DMS79 (cell line): ENCODE results near the gene MT1A.
"Not testable (repeated sequence)": the region's sequence is repeated elsewhere in the genome, so short reads cannot be mapped to it uniquely, and the experiment has no call there.

Experiments used
- DNase-seq: peaks from one replicate; lab custom pipeline; 2025; lab: John Stamatoyannopoulos, UW

The MT1A gene

GRCh38 chr16:56610609-56611111 is 27.8 kb upstream of the MT1A start:
- DNase-seq = no peak

- no peak for DNase-seq
These were observed 27.1 kb upstream of the MT1A start for GRCh38 chr16:56611281-56611833.

- DNase-seq = no peak
These were observed 24.8 kb upstream of the MT1A start for GRCh38 chr16:56613706-56614105.

GRCh38 chr16:56614549-56614991 is 23.9 kb upstream of the MT1A start:
- DNase-seq = no peak

GRCh38 chr16:56615353-56615752 is 23.1 kb upstream of the MT1A start:
- DNase-seq = no peak

- DNase-seq = no peak
These were observed 21.8 kb upstream of the MT1A start for GRCh38 chr16:56616608-56617211.

- DNase-seq = no peak
These were observed 21.0 kb upstream of the MT1A start for GRCh38 chr16:56617212-56618085.

- no peak for DNase-seq
These were observed 20.3 kb upstream of the MT1A start for GRCh38 chr16:56618138-56618537.

- DNase-seq = no peak
These were observed 18.0 kb upstream of the MT1A start for GRCh38 chr16:56620339-56620897.

GRCh38 chr16:56621665-56622445 is 16.6 kb upstream of the MT1A start:
- DNase-seq = not testable (repeated sequence)

- not testable (repeated sequence) for DNase-seq
These were observed 15.3 kb upstream of the MT1A start for GRCh38 chr16:56623184-56623583.

- no peak for DNase-seq
These were observed 14.8 kb upstream of the MT1A start for GRCh38 chr16:56623637-56624036.

- no peak for DNase-seq
These were observed 13.1 kb upstream of the MT1A start, which contains the start of gene MT1E for GRCh38 chr16:56625140-56625942. Gene MT1E, plus strand, starts transcription at chr16:56625781. Its CDS starts 71 bp downstream, at chr16:56625852.

- no peak for DNase-seq
These were observed 12.4 kb upstream of the MT1A start for GRCh38 chr16:56625943-56626654.

- no peak for DNase-seq
These were observed 11.8 kb upstream of the MT1A start for GRCh38 chr16:56626685-56627084.

GRCh38 chr16:56628486-56629350 is 9.7 kb upstream of the MT1A start:
- DNase-seq = no peak

- no peak for DNase-seq
These were observed 8.9 kb upstream of the MT1A start for GRCh38 chr16:56629531-56629930.

- no peak for DNase-seq
These were observed 8.3 kb upstream of the MT1A start for GRCh38 chr16:56630134-56630533.

GRCh38 chr16:56631197-56631596 is 7.3 kb upstream of the MT1A start:
- no peak for DNase-seq
